ENCODE results near the gene KCNH6.

DNA sequence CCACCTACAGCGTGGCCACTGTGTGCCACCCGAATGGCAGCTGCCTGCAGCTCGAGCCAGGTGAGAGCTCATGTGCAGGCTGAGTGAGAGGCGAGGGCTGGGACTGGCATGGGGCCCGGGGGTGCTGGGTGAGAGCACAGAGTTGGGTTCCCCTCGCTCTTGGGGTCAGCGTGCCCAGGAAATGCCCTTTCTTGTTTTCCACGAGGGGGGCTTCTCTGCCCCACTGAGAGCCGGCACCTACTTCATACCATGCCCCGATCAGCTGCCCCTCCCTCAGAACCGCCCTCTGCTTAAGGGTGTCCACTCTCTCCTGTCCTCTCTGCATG is 36.2 kb upstream of the KCNH6 start:
- TF ChIP-seq POLR2AphosphoS5 (IDR thresholded peaks at IDR 0.05) (no peak), POLR2A (IDR thresholded peaks at IDR 0.05) (no peak)
- TF ChIP-seq, protein P1, sequence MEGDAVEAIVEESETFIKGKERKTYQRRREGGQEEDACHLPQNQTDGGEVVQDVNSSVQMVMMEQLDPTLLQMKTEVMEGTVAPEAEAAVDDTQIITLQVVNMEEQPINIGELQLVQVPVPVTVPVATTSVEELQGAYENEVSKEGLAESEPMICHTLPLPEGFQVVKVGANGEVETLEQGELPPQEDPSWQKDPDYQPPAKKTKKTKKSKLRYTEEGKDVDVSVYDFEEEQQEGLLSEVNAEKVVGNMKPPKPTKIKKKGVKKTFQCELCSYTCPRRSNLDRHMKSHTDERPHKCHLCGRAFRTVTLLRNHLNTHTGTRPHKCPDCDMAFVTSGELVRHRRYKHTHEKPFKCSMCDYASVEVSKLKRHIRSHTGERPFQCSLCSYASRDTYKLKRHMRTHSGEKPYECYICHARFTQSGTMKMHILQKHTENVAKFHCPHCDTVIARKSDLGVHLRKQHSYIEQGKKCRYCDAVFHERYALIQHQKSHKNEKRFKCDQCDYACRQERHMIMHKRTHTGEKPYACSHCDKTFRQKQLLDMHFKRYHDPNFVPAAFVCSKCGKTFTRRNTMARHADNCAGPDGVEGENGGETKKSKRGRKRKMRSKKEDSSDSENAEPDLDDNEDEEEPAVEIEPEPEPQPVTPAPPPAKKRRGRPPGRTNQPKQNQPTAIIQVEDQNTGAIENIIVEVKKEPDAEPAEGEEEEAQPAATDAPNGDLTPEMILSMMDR (IDR thresholded peaks at IDR 0.05): no peak
